MM.1S (cell line): ENCODE results near the gene PRKAG2.

ENCODE experiments used
- EZH2 ChIP-seq: fragments of 300-600 bp; sonication (generic); optimal IDR thresholded peaks from 2 replicates; pipeline ENCODE3; 2017; ENCODE audit warnings: low read depth, mild to moderate bottlenecking, antibody characterized with exemption, low read length, mixed read lengths
- EZH2phosphoT487 ChIP-seq: fragments of 300-600 bp; sonication (generic); IDR thresholded peaks from 2 replicates; pipeline ENCODE4 v1.6.1; 2018; ENCODE audit warnings: antibody characterized with exemption, low read length
- TF ChIP-seq, protein P1 (sequence below): fragments of 300-600 bp; sonication (generic); IDR thresholded peaks from 2 replicates; pipeline ENCODE4 v1.5.1; 2016; ENCODE audit warnings: antibody characterized with exemption, low read length, mixed read lengths

DNA sequence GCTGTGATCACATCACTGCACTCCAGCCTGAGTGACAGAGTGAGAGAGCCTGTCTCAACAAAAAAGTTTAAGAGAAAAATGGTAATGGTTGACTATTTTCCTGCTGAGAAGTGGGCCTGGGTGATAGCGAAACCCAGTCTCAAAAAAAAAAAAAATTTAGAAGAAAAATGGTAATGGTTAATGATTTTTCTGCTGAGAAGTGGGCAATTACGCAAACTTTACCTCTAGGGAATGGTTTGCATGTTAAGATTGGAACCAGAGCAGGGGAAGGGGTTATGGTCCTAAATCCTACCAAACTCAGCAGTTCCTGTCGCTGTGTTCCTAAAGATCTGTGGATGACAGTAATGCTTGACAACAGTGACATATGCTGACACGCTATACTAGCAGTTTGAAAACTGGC lies 226.8 kb downstream of the PRKAG2 start:
- TF ChIP-seq EZH2 (no peak), EZH2phosphoT487 (no peak)
- TF ChIP-seq, protein P1, sequence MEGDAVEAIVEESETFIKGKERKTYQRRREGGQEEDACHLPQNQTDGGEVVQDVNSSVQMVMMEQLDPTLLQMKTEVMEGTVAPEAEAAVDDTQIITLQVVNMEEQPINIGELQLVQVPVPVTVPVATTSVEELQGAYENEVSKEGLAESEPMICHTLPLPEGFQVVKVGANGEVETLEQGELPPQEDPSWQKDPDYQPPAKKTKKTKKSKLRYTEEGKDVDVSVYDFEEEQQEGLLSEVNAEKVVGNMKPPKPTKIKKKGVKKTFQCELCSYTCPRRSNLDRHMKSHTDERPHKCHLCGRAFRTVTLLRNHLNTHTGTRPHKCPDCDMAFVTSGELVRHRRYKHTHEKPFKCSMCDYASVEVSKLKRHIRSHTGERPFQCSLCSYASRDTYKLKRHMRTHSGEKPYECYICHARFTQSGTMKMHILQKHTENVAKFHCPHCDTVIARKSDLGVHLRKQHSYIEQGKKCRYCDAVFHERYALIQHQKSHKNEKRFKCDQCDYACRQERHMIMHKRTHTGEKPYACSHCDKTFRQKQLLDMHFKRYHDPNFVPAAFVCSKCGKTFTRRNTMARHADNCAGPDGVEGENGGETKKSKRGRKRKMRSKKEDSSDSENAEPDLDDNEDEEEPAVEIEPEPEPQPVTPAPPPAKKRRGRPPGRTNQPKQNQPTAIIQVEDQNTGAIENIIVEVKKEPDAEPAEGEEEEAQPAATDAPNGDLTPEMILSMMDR, result no peak
